ENCODE data around the gene GRIP2. TPM values are rescaled to one million over a fixed set of nuclear protein-coding genes. Genes with fewer than 3 reads are reported as not detected.

GRIP2 gene
- total RNA-seq, 1 donor from 2014 or later, result not detected

DNA sequence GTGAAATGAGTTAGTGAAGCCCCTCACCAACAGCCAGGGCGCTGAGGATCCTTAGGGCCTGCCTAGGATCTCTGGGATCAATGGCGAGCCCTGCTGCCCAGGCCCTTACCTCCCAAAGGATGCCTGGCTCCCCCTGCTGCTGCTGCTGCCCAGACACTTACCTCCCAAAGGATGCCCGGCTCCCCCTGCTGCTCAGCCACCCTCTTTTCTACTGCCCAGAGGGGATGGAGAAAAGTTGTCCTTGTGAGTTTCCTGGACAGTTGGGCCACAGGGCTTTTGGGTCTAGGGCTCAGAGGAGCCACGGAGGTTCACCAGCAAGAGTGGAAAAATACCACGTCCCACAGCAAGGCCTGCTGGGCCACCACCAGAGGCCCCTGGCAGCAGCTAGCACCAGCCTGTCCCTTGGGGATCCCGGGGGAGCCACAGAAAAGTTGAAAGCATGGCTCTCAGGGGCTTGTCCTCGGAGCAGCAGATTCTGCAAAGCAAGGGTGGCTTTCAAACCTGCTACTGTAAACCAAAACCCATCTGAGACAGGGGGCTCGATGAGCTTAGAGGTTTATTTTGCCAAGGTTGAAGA lies 78.3 kb downstream of the GRIP2 start:
- TF ChIP-seq, protein P1, sequence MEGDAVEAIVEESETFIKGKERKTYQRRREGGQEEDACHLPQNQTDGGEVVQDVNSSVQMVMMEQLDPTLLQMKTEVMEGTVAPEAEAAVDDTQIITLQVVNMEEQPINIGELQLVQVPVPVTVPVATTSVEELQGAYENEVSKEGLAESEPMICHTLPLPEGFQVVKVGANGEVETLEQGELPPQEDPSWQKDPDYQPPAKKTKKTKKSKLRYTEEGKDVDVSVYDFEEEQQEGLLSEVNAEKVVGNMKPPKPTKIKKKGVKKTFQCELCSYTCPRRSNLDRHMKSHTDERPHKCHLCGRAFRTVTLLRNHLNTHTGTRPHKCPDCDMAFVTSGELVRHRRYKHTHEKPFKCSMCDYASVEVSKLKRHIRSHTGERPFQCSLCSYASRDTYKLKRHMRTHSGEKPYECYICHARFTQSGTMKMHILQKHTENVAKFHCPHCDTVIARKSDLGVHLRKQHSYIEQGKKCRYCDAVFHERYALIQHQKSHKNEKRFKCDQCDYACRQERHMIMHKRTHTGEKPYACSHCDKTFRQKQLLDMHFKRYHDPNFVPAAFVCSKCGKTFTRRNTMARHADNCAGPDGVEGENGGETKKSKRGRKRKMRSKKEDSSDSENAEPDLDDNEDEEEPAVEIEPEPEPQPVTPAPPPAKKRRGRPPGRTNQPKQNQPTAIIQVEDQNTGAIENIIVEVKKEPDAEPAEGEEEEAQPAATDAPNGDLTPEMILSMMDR (IDR thresholded peaks at IDR 0.05; ENCODE audit: insufficient read depth, low read length, poor library complexity, severe bottlenecking), result peak; percentile 84
- H3K36me3 ChIP-seq (ENCODE audit: control insufficient read depth, insufficient read depth, low read length), result peaks cover 3% of the 10 kb centered on the region
- H3K27me3 ChIP-seq (ENCODE audit: control insufficient read depth, insufficient read depth, low read length), result no peaks in the 10 kb centered on the region
- no peak overlapping the region for H3K4me3 ChIP-seq (ENCODE audit: low read depth, low read length)
- DNase-seq (ENCODE audit: low read depth), result no peak

DNA sequence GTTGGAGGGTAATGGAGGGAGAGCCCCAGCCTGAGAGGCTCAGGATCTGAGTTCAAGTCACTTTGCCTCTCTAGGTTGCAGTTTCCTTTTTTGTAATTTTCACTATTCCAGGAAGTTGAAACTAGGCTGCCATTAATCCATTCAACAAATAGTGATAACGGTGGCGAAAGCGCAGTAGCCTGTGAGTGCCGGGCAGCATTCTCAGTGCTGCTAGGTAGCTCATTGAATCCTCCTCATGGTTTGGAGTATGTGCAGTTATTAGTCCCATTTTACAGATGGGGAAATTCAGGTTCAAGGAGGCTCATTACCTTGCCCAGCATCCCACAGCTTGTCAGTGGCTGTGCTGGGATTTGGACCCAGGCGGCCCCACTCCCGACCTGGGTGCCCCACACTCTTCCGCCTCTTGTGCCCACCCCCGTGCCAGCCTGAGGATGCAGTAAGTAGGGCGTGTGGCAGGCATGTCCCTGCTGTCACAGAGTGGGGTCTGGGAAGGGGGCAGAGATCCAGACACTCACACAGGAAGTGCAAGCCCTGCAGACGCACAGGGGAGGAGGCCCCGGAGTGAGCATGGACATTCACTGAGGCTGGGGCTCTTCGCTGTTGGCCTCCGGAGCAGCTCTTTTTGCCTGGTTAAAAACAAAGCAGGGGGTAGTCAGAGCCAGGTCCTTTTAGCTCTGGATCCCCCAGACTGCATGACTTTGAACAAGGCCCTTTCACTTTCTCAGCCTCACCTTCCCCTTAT lies 79.0 kb downstream of the GRIP2 start:
- no peak overlapping the region for H3K4me3 ChIP-seq (ENCODE audit: low read depth, low read length)

DNA sequence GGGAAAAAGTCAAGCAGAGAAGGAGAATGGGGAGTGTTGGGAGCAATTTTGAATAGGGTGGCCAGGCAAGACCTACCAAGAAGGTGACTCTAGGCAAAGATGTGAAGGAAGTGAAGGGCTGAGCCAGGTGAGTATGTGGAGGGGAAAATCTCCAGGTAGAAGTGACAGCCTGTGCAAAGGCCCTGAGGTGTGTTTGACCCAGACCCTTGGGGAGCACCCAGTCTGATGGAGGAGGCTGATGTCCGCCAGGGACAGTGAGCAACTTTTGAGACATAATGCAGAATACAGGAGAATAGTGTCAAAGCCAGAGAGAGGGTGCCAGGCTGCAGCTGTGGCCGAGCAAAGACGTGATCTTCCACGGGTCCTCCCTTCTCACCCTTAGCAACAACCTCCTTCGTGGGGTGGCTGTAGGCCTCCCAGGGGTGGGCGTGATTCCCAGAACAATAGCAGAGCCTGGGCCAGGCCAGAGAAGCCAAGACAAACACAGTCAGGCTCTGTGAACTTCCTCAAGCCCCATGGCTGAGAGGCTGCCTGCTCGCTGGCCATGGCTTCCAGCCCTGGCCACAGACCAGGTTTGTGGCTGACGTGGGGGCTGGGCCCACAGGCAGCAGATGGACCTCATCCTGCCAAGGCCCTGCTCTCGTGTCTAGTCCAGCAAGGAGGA lies 79.7 kb downstream of the GRIP2 start:
- peak; percentile 63 for DNase-seq (ENCODE audit: low read depth)
- Histone ChIP-seq H3K4me3 (ENCODE audit: low read depth, low read length) (no peak overlapping the region), H3K36me3 (ENCODE audit: control insufficient read depth, insufficient read depth, low read length) (peaks cover 3% of the 10 kb centered on the region), H3K27me3 (ENCODE audit: control insufficient read depth, insufficient read depth, low read length) (no peaks in the 10 kb centered on the region)
- TF ChIP-seq, protein P1 (IDR thresholded peaks at IDR 0.05; ENCODE audit: insufficient read depth, low read length, poor library complexity, severe bottlenecking), result no peak

More for the DNA sequence above, 79.0 kb downstream of the GRIP2 start:
- no peak for DNase-seq (ENCODE audit: low read depth)
- TF ChIP-seq, protein P1 (IDR thresholded peaks at IDR 0.05; ENCODE audit: insufficient read depth, low read length, poor library complexity, severe bottlenecking), result no peak
- no peaks in the 10 kb centered on the region for H3K27me3 ChIP-seq (ENCODE audit: control insufficient read depth, insufficient read depth, low read length)
- peaks cover 3% of the 10 kb centered on the region for H3K36me3 ChIP-seq (ENCODE audit: control insufficient read depth, insufficient read depth, low read length)

DNA sequence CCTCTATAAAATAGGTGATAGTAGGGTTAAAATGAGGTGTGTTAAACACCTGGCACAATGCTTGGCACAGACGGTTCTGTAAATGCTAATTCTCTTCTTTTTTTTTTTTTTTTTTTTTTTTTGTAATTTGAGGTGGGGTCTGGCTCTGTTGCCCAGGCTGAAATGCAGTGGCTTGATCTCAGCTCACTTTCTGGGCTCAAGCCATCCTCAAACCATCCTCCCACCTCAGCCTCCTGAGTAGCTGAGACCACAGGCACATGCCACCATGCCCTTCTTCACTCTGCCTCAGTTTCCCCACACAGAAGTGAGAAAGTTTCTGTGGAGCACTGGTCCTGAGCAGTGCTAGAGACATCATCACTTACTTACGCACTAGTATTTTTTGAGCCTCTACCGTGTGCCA lies 80.4 kb downstream of the GRIP2 start:
- Histone ChIP-seq H3K36me3 (ENCODE audit: control insufficient read depth, insufficient read depth, low read length) (peaks cover 1% of the 10 kb centered on the region), H3K4me3 (ENCODE audit: low read depth, low read length) (no peak overlapping the region), H3K27me3 (ENCODE audit: control insufficient read depth, insufficient read depth, low read length) (no peaks in the 10 kb centered on the region)
- TF ChIP-seq, protein P1 (IDR thresholded peaks at IDR 0.05; ENCODE audit: insufficient read depth, low read length, poor library complexity, severe bottlenecking), result no peak
- DNase-seq (ENCODE audit: low read depth), result no peak

DNA sequence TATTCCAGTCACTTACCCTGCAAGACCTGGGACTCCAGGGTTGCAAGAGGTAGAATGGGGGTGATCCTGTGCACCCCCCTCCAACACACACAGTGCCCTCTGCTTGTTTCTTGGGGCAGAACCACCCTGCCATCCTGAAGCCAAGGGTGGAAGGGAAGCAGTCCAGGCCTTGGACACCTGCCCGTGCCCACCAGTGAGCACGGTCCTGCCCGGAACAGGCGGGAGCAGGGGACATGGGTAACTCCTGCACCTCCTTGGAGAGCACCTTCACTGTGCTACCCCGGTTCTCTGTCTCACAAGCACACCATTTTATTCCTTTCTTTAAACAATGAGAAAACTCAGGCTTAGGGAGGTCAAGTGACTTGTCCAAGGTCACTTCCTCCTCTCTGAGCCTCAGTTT lies 80.8 kb downstream of the GRIP2 start:
- DNase-seq (ENCODE audit: low read depth), result no peak
- H3K36me3 ChIP-seq (ENCODE audit: control insufficient read depth, insufficient read depth, low read length), result peaks cover 1% of the 10 kb centered on the region
- TF ChIP-seq, protein P1 (IDR thresholded peaks at IDR 0.05; ENCODE audit: insufficient read depth, low read length, poor library complexity, severe bottlenecking), result no peak

More for the DNA sequence above, 80.8 kb downstream of the GRIP2 start:
- Histone ChIP-seq H3K27me3 (ENCODE audit: control insufficient read depth, insufficient read depth, low read length) (no peaks in the 10 kb centered on the region), H3K4me3 (ENCODE audit: low read depth, low read length) (no peak overlapping the region)

Measured in kidney epithelial cell (primary cell).